K562 (cell line): ENCODE measurements around the gene LCLAT1.

ENCODE experiments used
- CBX2 ChIP-seq: fragments of 200-600 bp; sonication (generic); IDR thresholded peaks from one replicate; pipeline ENCODE4 v1.6.1; 2012; ENCODE audit warnings: mild to moderate bottlenecking, low read length, inconsistent platforms; ENCODE audit not compliant: insufficient read depth, poor library complexity, severe bottlenecking
- ETV6 ChIP-seq, 3 experiments: fragments of 150-350 bp in 1 of 3; sonication (generic) in 1 of 3; formaldehyde crosslinking in 1 of 3; IDR thresholded peaks; 2 replicates each; pipeline versions ENCODE4 v1.6.1 to v1.8.0; 2014 to 2022; ENCODE audit warnings: borderline replicate concordance in 2 of 3, low read depth in 2 of 3, antibody characterized with exemption in 1 of 3, low read length in 1 of 3, mild to moderate bottlenecking in 1 of 3, missing genetic modification reagents in 1 of 3
- MIER1 ChIP-seq: fragments of 450-650 bp; IDR thresholded peaks from 2 replicates; pipeline ENCODE4 v1.6.1; 2016; ENCODE audit warnings: antibody characterized with exemption, mild to moderate bottlenecking, low read depth
- NR3C1 ChIP-seq: sonication (generic); formaldehyde crosslinking; IDR thresholded peaks from 2 replicates; pipeline ENCODE4 v1.8.1; 2022; ENCODE audit warnings: missing genetic modification reagents
- POLR2A ChIP-seq: fragments of 450-650 bp; conservative IDR thresholded peaks from 2 replicates; pipeline ENCODE4 v1.6.1; 2016
- POLR2AphosphoS5 ChIP-seq: IDR thresholded peaks from 2 replicates; pipeline ENCODE4 v1.6.1; 2011; ENCODE audit warnings: mild to moderate bottlenecking, low read depth, low read length, moderate library complexity; ENCODE audit not compliant: control insufficient read depth, insufficient read depth
- TAF1 ChIP-seq: IDR thresholded peaks from 2 replicates; pipeline ENCODE4 v1.6.1; 2011; ENCODE audit warnings: mild to moderate bottlenecking, low read length, moderate library complexity; ENCODE audit not compliant: insufficient read depth, control insufficient read depth, severe bottlenecking; ENCODE audit errors: extremely low read depth
- TEAD4 ChIP-seq, 2 experiments: sonication (generic) in 1 of 2; formaldehyde crosslinking in 1 of 2; IDR thresholded peaks; 2 replicates each; pipeline versions ENCODE4 v1.6.1 to v1.8.0; 2012 to 2022; ENCODE audit warnings: borderline replicate concordance in 1 of 2, inconsistent platforms in 1 of 2, low read length in 1 of 2, mild to moderate bottlenecking in 1 of 2, missing genetic modification reagents in 1 of 2
- YY1 ChIP-seq, 3 experiments: IDR thresholded peaks; 2 replicates each; pipeline ENCODE4 v1.6.1; 2011; ENCODE audit warnings: low read length in 2 of 3, mild to moderate bottlenecking in 2 of 3, moderate library complexity in 2 of 3, borderline replicate concordance in 1 of 3, control low read depth in 1 of 3, low read depth in 1 of 3; ENCODE audit not compliant: insufficient read depth in 3 of 3, insufficient replicate concordance in 2 of 3, control insufficient read depth in 1 of 3, insufficient read length in 1 of 3; ENCODE audit errors: extremely low read depth in 1 of 3
- TF ChIP-seq, protein P1 (sequence below): sonication (generic); formaldehyde crosslinking; IDR thresholded peaks from 2 replicates; pipeline ENCODE4 v1.8.1; 2023; ENCODE audit warnings: mild to moderate bottlenecking, missing genetic modification reagents
- TF ChIP-seq, protein P2 (sequence below), 2 experiments: IDR thresholded peaks; 2 replicates each; pipeline ENCODE4 v1.6.1; 2011; ENCODE audit warnings: borderline replicate concordance in 1 of 2, control low read depth in 1 of 2, low read depth in 1 of 2, low read length in 1 of 2, mild to moderate bottlenecking in 1 of 2, mixed read lengths in 1 of 2, moderate library complexity in 1 of 2; ENCODE audit not compliant: insufficient read depth in 1 of 2, insufficient read length in 1 of 2, poor library complexity in 1 of 2, severe bottlenecking in 1 of 2; ENCODE audit errors: extremely low read depth in 1 of 2
- TF ChIP-seq, protein P3 (sequence below), 3 experiments: IDR thresholded peaks in 2 of 3; conservative IDR thresholded peaks in 1 of 3; 2 replicates each; pipeline ENCODE4 v1.5.1; 2011 to 2012; ENCODE audit warnings: low read length in 3 of 3, mild to moderate bottlenecking in 3 of 3, control low read depth in 2 of 3, improper control_type of control experiment in 1 of 3, inconsistent platforms in 1 of 3, low read depth in 1 of 3, mixed read lengths in 1 of 3, moderate library complexity in 1 of 3; ENCODE audit not compliant: insufficient read depth in 2 of 3
- TF ChIP-seq, protein P4 (sequence below): sonication (generic); formaldehyde crosslinking; IDR thresholded peaks from 2 replicates; pipeline ENCODE4 v1.8.1; 2023; ENCODE audit warnings: mild to moderate bottlenecking, missing genetic modification reagents

DNA sequence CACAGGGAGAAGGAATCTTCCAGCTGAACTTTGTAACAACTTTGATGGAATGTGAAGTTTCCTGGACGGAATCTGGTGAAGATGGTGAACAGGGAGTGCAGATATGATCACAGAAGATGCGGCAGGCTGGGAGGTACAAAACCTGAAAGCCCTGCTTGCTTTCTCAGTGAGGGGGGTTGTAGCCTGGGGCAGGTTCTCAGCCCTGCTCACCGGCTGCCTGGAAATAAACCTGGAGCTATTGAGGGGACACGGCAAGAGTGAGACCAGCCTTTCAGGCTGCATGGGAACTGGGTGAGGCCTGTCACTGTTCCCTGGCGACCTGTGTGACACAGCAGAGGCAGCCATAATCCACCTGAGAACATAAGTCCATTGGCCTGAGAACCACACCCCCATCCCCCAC is 174.8 kb downstream of the LCLAT1 start:
- TF ChIP-seq YY1 (IDR thresholded peaks at IDR 0.05; ENCODE audit: borderline replicate concordance in 1 of 3, control insufficient read depth in 1 of 3, extremely low read depth in 1 of 3, insufficient read depth in 3 of 3, insufficient read length in 1 of 3, insufficient replicate concordance in 2 of 3, low read depth in 1 of 3, low read length in 2 of 3) (no peak), POLR2AphosphoS5 (no peak), TAF1 (no peak), CBX2 (no peak), MIER1 (no peak), POLR2A (no peak), NR3C1 (CRISPR knock-in tag) (no peak), ETV6 (IDR thresholded peaks at IDR 0.05; ENCODE audit: borderline replicate concordance in 1 of 2, low read depth in 2 of 2, low read length in 1 of 2) (no peak), ETV6 (CRISPR knock-in tag; IDR thresholded peaks at IDR 0.05; ENCODE audit: borderline replicate concordance) (no peak), TEAD4 (IDR thresholded peaks at IDR 0.05; ENCODE audit: low read length) (no peak), TEAD4 (CRISPR knock-in tag; IDR thresholded peaks at IDR 0.05; ENCODE audit: borderline replicate concordance) (no peak)
- TF ChIP-seq, protein P1, sequence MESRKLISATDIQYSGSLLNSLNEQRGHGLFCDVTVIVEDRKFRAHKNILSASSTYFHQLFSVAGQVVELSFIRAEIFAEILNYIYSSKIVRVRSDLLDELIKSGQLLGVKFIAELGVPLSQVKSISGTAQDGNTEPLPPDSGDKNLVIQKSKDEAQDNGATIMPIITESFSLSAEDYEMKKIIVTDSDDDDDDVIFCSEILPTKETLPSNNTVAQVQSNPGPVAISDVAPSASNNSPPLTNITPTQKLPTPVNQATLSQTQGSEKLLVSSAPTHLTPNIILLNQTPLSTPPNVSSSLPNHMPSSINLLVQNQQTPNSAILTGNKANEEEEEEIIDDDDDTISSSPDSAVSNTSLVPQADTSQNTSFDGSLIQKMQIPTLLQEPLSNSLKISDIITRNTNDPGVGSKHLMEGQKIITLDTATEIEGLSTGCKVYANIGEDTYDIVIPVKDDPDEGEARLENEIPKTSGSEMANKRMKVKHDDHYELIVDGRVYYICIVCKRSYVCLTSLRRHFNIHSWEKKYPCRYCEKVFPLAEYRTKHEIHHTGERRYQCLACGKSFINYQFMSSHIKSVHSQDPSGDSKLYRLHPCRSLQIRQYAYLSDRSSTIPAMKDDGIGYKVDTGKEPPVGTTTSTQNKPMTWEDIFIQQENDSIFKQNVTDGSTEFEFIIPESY (CRISPR knock-in tag) = no peak
- TF ChIP-seq, protein P2, sequence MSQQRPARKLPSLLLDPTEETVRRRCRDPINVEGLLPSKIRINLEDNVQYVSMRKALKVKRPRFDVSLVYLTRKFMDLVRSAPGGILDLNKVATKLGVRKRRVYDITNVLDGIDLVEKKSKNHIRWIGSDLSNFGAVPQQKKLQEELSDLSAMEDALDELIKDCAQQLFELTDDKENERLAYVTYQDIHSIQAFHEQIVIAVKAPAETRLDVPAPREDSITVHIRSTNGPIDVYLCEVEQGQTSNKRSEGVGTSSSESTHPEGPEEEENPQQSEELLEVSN (IDR thresholded peaks at IDR 0.05; ENCODE audit: borderline replicate concordance in 1 of 2, extremely low read depth in 1 of 2, insufficient read depth in 1 of 2, insufficient read length in 1 of 2, low read depth in 1 of 2, low read length in 1 of 2, poor library complexity in 1 of 2, severe bottlenecking in 1 of 2) = no peak
- TF ChIP-seq, protein P3, sequence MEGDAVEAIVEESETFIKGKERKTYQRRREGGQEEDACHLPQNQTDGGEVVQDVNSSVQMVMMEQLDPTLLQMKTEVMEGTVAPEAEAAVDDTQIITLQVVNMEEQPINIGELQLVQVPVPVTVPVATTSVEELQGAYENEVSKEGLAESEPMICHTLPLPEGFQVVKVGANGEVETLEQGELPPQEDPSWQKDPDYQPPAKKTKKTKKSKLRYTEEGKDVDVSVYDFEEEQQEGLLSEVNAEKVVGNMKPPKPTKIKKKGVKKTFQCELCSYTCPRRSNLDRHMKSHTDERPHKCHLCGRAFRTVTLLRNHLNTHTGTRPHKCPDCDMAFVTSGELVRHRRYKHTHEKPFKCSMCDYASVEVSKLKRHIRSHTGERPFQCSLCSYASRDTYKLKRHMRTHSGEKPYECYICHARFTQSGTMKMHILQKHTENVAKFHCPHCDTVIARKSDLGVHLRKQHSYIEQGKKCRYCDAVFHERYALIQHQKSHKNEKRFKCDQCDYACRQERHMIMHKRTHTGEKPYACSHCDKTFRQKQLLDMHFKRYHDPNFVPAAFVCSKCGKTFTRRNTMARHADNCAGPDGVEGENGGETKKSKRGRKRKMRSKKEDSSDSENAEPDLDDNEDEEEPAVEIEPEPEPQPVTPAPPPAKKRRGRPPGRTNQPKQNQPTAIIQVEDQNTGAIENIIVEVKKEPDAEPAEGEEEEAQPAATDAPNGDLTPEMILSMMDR (IDR thresholded peaks at IDR 0.05 in 2 of 3, conservative IDR thresholded peaks at IDR 0.05 in 1 of 3; ENCODE audit: insufficient read depth in 2 of 3, low read depth in 1 of 3, low read length in 3 of 3) = no peak
- TF ChIP-seq, protein P4, sequence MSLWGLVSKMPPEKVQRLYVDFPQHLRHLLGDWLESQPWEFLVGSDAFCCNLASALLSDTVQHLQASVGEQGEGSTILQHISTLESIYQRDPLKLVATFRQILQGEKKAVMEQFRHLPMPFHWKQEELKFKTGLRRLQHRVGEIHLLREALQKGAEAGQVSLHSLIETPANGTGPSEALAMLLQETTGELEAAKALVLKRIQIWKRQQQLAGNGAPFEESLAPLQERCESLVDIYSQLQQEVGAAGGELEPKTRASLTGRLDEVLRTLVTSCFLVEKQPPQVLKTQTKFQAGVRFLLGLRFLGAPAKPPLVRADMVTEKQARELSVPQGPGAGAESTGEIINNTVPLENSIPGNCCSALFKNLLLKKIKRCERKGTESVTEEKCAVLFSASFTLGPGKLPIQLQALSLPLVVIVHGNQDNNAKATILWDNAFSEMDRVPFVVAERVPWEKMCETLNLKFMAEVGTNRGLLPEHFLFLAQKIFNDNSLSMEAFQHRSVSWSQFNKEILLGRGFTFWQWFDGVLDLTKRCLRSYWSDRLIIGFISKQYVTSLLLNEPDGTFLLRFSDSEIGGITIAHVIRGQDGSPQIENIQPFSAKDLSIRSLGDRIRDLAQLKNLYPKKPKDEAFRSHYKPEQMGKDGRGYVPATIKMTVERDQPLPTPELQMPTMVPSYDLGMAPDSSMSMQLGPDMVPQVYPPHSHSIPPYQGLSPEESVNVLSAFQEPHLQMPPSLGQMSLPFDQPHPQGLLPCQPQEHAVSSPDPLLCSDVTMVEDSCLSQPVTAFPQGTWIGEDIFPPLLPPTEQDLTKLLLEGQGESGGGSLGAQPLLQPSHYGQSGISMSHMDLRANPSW (CRISPR knock-in tag) = no peak
